Chondrocyte (in vitro differentiated cells): ENCODE measurements around the gene GPR33. TPM values are rescaled to one million over a fixed set of nuclear protein-coding genes. Genes with fewer than 3 reads are reported as not detected.

Experiments
- DNase-seq: peaks from one replicate; pipeline ENCODE4 v3.0.0; 2021; ENCODE audit warnings: mixed read lengths, low spot score
- H3K27ac Mint-ChIP-seq: one replicate; pipeline ENCODE4 v1.8.0; 2021; ENCODE audit warnings: mild to moderate bottlenecking, moderate library complexity, mixed read lengths; ENCODE audit not compliant: unreplicated experiment
- H3K27me3 Mint-ChIP-seq: 2 replicates; pipeline ENCODE4 v1.8.0; 2021; ENCODE audit warnings: low read depth, mixed read lengths
- H3K36me3 Mint-ChIP-seq: 2 replicates; pipeline ENCODE4 v1.8.0; 2021; ENCODE audit warnings: low read depth, mixed read lengths
- H3K4me1 Mint-ChIP-seq: 2 replicates; pipeline ENCODE4 v1.8.0; 2021; ENCODE audit warnings: low read depth, mild to moderate bottlenecking, mixed read lengths
- H3K4me3 Mint-ChIP-seq: one replicate; pipeline ENCODE4 v1.8.0; 2021; ENCODE audit warnings: mild to moderate bottlenecking, moderate library complexity, mixed read lengths; ENCODE audit not compliant: unreplicated experiment
- H3K9me3 Mint-ChIP-seq: 2 replicates; pipeline ENCODE4 v1.8.0; 2021; ENCODE audit warnings: low read depth, mixed read lengths
- CTCF ChIP-seq: fragments of 200-600 bp; sonication (generic); IDR thresholded peaks from 2 replicates; pipeline ENCODE4 v1.5.0; 2021; ENCODE audit warnings: antibody characterized with exemption, mild to moderate bottlenecking, moderate library complexity
- total RNA-seq: library from RNA; stranded (reverse); gene quantifications from 3 replicates; pipeline ENCODE4 v1.2.1, GENCODE V29; 2021

Gene GPR33
- total RNA-seq, 1 donor from 2014 or later, result not detected

GRCh38 chr14:31527087-31527486 lies 39.2 kb upstream of the GPR33 start:
- Mint-ChIP-seq H3K27ac (no peak overlapping the region), H3K27me3 (no peaks in the 10 kb centered on the region), H3K36me3 (no peaks in the 10 kb centered on the region), H3K4me3 (no peak overlapping the region), H3K4me1 (peaks cover 3% of the 10 kb centered on the region), H3K9me3 (no peaks in the 10 kb centered on the region)
- no peak for DNase-seq
- TF ChIP-seq CTCF, result no peak

GRCh38 chr14:31510855-31511254 lies 23.0 kb upstream of the GPR33 start:
- Mint-ChIP-seq H3K27me3 (no peaks in the 10 kb centered on the region), H3K36me3 (no peaks in the 10 kb centered on the region), H3K4me1 (peaks cover 19% of the 10 kb centered on the region), H3K27ac (no peak overlapping the region), H3K4me3 (no peak overlapping the region), H3K9me3 (no peaks in the 10 kb centered on the region)
- TF ChIP-seq CTCF, result no peak
- no peak for DNase-seq

- H3K36me3 Mint-ChIP-seq, result no peaks in the 10 kb centered on the region
- H3K4me3 Mint-ChIP-seq, result no peak overlapping the region
- peak; percentile 95 for TF ChIP-seq CTCF
- H3K4me1 Mint-ChIP-seq, result peaks cover 25% of the 10 kb centered on the region
- no peaks in the 10 kb centered on the region for H3K9me3 Mint-ChIP-seq
- H3K27ac Mint-ChIP-seq, result no peak overlapping the region
- no peak for DNase-seq
- no peaks in the 10 kb centered on the region for H3K27me3 Mint-ChIP-seq
Measured at GRCh38 chr14:31510222-31510621, 22.4 kb upstream of the GPR33 start.

GRCh38 chr14:31508135-31508534 lies 20.3 kb upstream of the GPR33 start:
- no peak for DNase-seq
- H3K27ac Mint-ChIP-seq, result no peak overlapping the region
- H3K4me3 Mint-ChIP-seq, result no peak overlapping the region
- H3K9me3 Mint-ChIP-seq, result no peaks in the 10 kb centered on the region
- no peaks in the 10 kb centered on the region for H3K27me3 Mint-ChIP-seq
- H3K4me1 Mint-ChIP-seq, result peaks cover 42% of the 10 kb centered on the region
- TF ChIP-seq CTCF, result no peak
- no peaks in the 10 kb centered on the region for H3K36me3 Mint-ChIP-seq

GRCh38 chr14:31505411-31505810 lies 17.6 kb upstream of the GPR33 start:
- TF ChIP-seq CTCF, result no peak
- no peak for DNase-seq
- Mint-ChIP-seq H3K27me3 (no peaks in the 10 kb centered on the region), H3K4me1 (peaks cover 47% of the 10 kb centered on the region), H3K4me3 (peak overlapping the region; percentile 35), H3K9me3 (no peaks in the 10 kb centered on the region), H3K27ac (peak overlapping the region; percentile 65), H3K36me3 (no peaks in the 10 kb centered on the region)
